HepG2 (cell line): Measurements from ENCODE around the gene MYO1B. TPM values are rescaled to one million over a fixed set of nuclear protein-coding genes. Genes with fewer than 3 reads are reported as not detected.
A peak's percentile ranks its signal among the peaks of the same experiment; 100 is the strongest.

Experiments used
- ARNTL ChIP-seq: sonication (generic); formaldehyde crosslinking; IDR thresholded peaks from 2 replicates; pipeline ENCODE4 v1.4.0; 2020; ENCODE audit warnings: mild to moderate bottlenecking, missing genetic modification reagents
- BHLHE40 ChIP-seq: IDR thresholded peaks from 2 replicates; pipeline ENCODE4 v1.6.1; 2011; ENCODE audit warnings: low read length, improper control_type of control experiment
- CREB1 ChIP-seq, 2 experiments: fragments of 450-650 bp in 1 of 2; IDR thresholded peaks; 2 replicates each; pipeline ENCODE4 v1.6.1; 2016 to 2017; ENCODE audit warnings: control low read depth in 1 of 2, mild to moderate bottlenecking in 1 of 2, missing compliant biosample characterization in 1 of 2, missing genetic modification characterization in 1 of 2
- ELF3 ChIP-seq: IDR thresholded peaks from 2 replicates; pipeline ENCODE4 v1.6.1; 2016; ENCODE audit warnings: missing genetic modification reagents, missing compliant biosample characterization
- ISL2 ChIP-seq: sonication (generic); formaldehyde crosslinking; IDR thresholded peaks from 2 replicates; pipeline ENCODE4 v1.5.0; 2020; ENCODE audit warnings: missing genetic modification reagents
- POGZ ChIP-seq: sonication (generic); formaldehyde crosslinking; IDR thresholded peaks from 2 replicates; pipeline ENCODE4 v1.4.0; 2020; ENCODE audit warnings: mild to moderate bottlenecking, missing genetic modification reagents
- PRPF4 ChIP-seq: fragments of 200-400 bp; formaldehyde crosslinking; IDR thresholded peaks from 2 replicates; pipeline ENCODE4 v1.6.1; 2016; ENCODE audit warnings: low read length, low read depth; ENCODE audit not compliant: poor library complexity, severe bottlenecking
- RARA ChIP-seq: IDR thresholded peaks from 2 replicates; pipeline ENCODE4 v1.6.1; 2016; ENCODE audit warnings: missing genetic modification reagents, missing compliant biosample characterization
- RCOR2 ChIP-seq: IDR thresholded peaks from 2 replicates; pipeline ENCODE4 v1.6.1; 2016; ENCODE audit warnings: missing biosample characterization, missing genetic modification reagents
- USF2 ChIP-seq, 2 experiments: sonication (generic) in 1 of 2; formaldehyde crosslinking in 1 of 2; IDR thresholded peaks; 2 replicates each; pipeline versions ENCODE4 v1.5.1 to v1.6.1; 2011 to 2020; ENCODE audit warnings: borderline replicate concordance in 1 of 2, low read depth in 1 of 2, low read length in 1 of 2, mild to moderate bottlenecking in 1 of 2, missing genetic modification reagents in 1 of 2, moderate library complexity in 1 of 2
- ZKSCAN1 ChIP-seq: fragments of 150-350 bp; IDR thresholded peaks from 2 replicates; pipeline ENCODE4 v1.6.1; 2014; ENCODE audit warnings: low read length
- ZNF274 ChIP-seq: sonication (generic); formaldehyde crosslinking; IDR thresholded peaks from 2 replicates; pipeline ENCODE4 v1.5.1; 2020; ENCODE audit warnings: mild to moderate bottlenecking, missing genetic modification reagents
- ZNF34 ChIP-seq: sonication (generic); formaldehyde crosslinking; IDR thresholded peaks from 2 replicates; pipeline ENCODE4 v1.4.0; 2020; ENCODE audit warnings: mild to moderate bottlenecking, missing genetic modification reagents, borderline replicate concordance
- ZNF629 ChIP-seq: sonication (generic); formaldehyde crosslinking; conservative IDR thresholded peaks from 2 replicates; pipeline ENCODE4 v1.5.0; 2020; ENCODE audit warnings: missing genetic modification reagents
- polyA plus RNA-seq, 8 experiments: library from polyadenylated mRNA; depleted of rRNA in 3 of 8; stranded (reverse) in 7 of 8; unstranded in 1 of 8; fragments of >200 nt; fragmentation: Illumina TruSeq in 4 of 8; extraction: Trizol in 4 of 8; gene quantifications; 2 replicates each; pipeline versions ENCODE4 v1.2.1 to v1.2.3, GENCODE V29; 2011 to 2016; ENCODE audit warnings: low read depth in 4 of 8, missing spikeins in 1 of 8, mixed read lengths in 1 of 8; ENCODE audit not compliant: insufficient read depth in 1 of 8
- total RNA-seq, 5 experiments: library from RNA; depleted of rRNA; stranded (reverse); fragments of >200 nt; fragmentation: Illumina TruSeq; extraction: Trizol; gene quantifications; 2 replicates each; pipeline ENCODE4 v1.2.3, GENCODE V29; 2016; ENCODE audit warnings: low read depth in 1 of 5
- TF ChIP-seq, protein P1 (sequence below): sonication (generic); formaldehyde crosslinking; IDR thresholded peaks from 2 replicates; pipeline ENCODE4 v1.4.0; 2020; ENCODE audit warnings: mild to moderate bottlenecking, missing genetic modification reagents, borderline replicate concordance
- TF ChIP-seq, protein P2 (sequence below): sonication (generic); formaldehyde crosslinking; IDR thresholded peaks from 2 replicates; pipeline ENCODE4 v1.5.1; 2020; ENCODE audit warnings: mild to moderate bottlenecking, missing genetic modification reagents, borderline replicate concordance
- TF ChIP-seq, protein P3 (sequence below): IDR thresholded peaks from 2 replicates; pipeline ENCODE4 v1.6.1; 2012; ENCODE audit warnings: inconsistent platforms

The MYO1B gene
- total and polyA plus RNA-seq, 2 of the 13 experiments (the other 11 are each of a cell fraction or from before 2014, with no cell fraction given): 36.9 to 89.8 TPM

- TF ChIP-seq, protein P1, sequence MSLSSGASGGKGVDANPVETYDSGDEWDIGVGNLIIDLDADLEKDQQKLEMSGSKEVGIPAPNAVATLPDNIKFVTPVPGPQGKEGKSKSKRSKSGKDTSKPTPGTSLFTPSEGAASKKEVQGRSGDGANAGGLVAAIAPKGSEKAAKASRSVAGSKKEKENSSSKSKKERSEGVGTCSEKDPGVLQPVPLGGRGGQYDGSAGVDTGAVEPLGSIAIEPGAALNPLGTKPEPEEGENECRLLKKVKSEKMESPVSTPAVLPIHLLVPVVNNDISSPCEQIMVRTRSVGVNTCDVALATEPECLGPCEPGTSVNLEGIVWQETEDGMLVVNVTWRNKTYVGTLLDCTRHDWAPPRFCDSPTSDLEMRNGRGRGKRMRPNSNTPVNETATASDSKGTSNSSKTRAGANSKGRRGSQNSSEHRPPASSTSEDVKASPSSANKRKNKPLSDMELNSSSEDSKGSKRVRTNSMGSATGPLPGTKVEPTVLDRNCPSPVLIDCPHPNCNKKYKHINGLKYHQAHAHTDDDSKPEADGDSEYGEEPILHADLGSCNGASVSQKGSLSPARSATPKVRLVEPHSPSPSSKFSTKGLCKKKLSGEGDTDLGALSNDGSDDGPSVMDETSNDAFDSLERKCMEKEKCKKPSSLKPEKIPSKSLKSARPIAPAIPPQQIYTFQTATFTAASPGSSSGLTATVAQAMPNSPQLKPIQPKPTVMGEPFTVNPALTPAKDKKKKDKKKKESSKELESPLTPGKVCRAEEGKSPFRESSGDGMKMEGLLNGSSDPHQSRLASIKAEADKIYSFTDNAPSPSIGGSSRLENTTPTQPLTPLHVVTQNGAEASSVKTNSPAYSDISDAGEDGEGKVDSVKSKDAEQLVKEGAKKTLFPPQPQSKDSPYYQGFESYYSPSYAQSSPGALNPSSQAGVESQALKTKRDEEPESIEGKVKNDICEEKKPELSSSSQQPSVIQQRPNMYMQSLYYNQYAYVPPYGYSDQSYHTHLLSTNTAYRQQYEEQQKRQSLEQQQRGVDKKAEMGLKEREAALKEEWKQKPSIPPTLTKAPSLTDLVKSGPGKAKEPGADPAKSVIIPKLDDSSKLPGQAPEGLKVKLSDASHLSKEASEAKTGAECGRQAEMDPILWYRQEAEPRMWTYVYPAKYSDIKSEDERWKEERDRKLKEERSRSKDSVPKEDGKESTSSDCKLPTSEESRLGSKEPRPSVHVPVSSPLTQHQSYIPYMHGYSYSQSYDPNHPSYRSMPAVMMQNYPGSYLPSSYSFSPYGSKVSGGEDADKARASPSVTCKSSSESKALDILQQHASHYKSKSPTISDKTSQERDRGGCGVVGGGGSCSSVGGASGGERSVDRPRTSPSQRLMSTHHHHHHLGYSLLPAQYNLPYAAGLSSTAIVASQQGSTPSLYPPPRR (CRISPR knock-in tag): peak; percentile 66; the same call in 1 of the 2 replicates
- TF ChIP-seq RARA (CRISPR knock-in tag): peak; percentile 67
- 0 out of 2 replicates have a peak, but pooled peaks have one; percentile 6 for TF ChIP-seq CREB1 (IDR thresholded peaks at IDR 0.05)
- peak; percentile 75 for TF ChIP-seq CREB1 (CRISPR knock-in tag; IDR thresholded peaks at IDR 0.05)
- TF ChIP-seq, protein P2, sequence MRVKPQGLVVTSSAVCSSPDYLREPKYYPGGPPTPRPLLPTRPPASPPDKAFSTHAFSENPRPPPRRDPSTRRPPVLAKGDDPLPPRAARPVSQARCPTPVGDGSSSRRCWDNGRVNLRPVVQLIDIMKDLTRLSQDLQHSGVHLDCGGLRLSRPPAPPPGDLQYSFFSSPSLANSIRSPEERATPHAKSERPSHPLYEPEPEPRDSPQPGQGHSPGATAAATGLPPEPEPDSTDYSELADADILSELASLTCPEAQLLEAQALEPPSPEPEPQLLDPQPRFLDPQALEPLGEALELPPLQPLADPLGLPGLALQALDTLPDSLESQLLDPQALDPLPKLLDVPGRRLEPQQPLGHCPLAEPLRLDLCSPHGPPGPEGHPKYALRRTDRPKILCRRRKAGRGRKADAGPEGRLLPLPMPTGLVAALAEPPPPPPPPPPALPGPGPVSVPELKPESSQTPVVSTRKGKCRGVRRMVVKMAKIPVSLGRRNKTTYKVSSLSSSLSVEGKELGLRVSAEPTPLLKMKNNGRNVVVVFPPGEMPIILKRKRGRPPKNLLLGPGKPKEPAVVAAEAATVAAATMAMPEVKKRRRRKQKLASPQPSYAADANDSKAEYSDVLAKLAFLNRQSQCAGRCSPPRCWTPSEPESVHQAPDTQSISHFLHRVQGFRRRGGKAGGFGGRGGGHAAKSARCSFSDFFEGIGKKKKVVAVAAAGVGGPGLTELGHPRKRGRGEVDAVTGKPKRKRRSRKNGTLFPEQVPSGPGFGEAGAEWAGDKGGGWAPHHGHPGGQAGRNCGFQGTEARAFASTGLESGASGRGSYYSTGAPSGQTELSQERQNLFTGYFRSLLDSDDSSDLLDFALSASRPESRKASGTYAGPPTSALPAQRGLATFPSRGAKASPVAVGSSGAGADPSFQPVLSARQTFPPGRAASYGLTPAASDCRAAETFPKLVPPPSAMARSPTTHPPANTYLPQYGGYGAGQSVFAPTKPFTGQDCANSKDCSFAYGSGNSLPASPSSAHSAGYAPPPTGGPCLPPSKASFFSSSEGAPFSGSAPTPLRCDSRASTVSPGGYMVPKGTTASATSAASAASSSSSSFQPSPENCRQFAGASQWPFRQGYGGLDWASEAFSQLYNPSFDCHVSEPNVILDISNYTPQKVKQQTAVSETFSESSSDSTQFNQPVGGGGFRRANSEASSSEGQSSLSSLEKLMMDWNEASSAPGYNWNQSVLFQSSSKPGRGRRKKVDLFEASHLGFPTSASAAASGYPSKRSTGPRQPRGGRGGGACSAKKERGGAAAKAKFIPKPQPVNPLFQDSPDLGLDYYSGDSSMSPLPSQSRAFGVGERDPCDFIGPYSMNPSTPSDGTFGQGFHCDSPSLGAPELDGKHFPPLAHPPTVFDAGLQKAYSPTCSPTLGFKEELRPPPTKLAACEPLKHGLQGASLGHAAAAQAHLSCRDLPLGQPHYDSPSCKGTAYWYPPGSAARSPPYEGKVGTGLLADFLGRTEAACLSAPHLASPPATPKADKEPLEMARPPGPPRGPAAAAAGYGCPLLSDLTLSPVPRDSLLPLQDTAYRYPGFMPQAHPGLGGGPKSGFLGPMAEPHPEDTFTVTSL: peak; percentile 95
- no peak for TF ChIP-seq ZKSCAN1
- TF ChIP-seq, protein P3, sequence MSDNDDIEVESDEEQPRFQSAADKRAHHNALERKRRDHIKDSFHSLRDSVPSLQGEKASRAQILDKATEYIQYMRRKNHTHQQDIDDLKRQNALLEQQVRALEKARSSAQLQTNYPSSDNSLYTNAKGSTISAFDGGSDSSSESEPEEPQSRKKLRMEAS: peak; percentile 22; the same call in 1 of the 2 replicates
- peak; percentile 95 for TF ChIP-seq BHLHE40
- TF ChIP-seq ZNF34 (CRISPR knock-in tag): no peak
- peak; percentile 78 for TF ChIP-seq ISL2
- TF ChIP-seq ELF3 (CRISPR knock-in tag): peak; percentile 52
- TF ChIP-seq USF2 (IDR thresholded peaks at IDR 0.05; ENCODE audit: low read depth, low read length): no peak
- peak; percentile 63; the same call in 1 of the 2 replicates for TF ChIP-seq USF2 (CRISPR knock-in tag; IDR thresholded peaks at IDR 0.05; ENCODE audit: borderline replicate concordance)
- TF ChIP-seq ZNF274 (CRISPR knock-in tag): no peak
- TF ChIP-seq PRPF4: no peak
- TF ChIP-seq POGZ (CRISPR knock-in tag): peak; percentile 85
- peak; percentile 59; the same call in 1 of the 2 replicates for TF ChIP-seq ARNTL
- TF ChIP-seq RCOR2 (CRISPR knock-in tag): 0 out of 2 replicates have a peak, but pooled peaks have one; percentile 24
- TF ChIP-seq ZNF629: peak; percentile 90
These were observed 194.3 kb downstream of the MYO1B start (continued) for GRCh38 chr2:191439481-191439880.
